Right atrium auricular region (tissue), 2 donors: ENCODE results near the gene PIGL. TPM values are rescaled to one million over a fixed set of nuclear protein-coding genes. Genes with fewer than 3 reads are reported as not detected.

ENCODE experiments used
- DNase-seq: peaks from one replicate; pipeline ENCODE4 v3.0.0-alpha.2; 2019; ENCODE audit warnings: low spot score
- H3K27ac ChIP-seq, 2 donors: fragments of 200-600 bp; sonication (generic); 1 replicate in 1 of 2; 2 replicates in 1 of 2; pipeline ENCODE4 v1.5.1; 2016 to 2019
- H3K27me3 ChIP-seq, 2 donors: fragments of 200-600 bp; sonication (generic); one replicate each; pipeline versions ENCODE4 v1.5.1 to v1.6.0; 2017 to 2019
- H3K36me3 ChIP-seq: fragments of 200-600 bp; sonication (generic); one replicate; pipeline ENCODE4 v1.5.1; 2016
- H3K4me1 ChIP-seq, 2 donors: fragments of 200-600 bp; sonication (generic); one replicate each; pipeline versions ENCODE4 v1.5.1 to v1.6.0; 2017 to 2019
- H3K4me3 ChIP-seq, 2 donors: fragments of 200-600 bp; sonication (generic); 1 replicate in 1 of 2; 2 replicates in 1 of 2; pipeline ENCODE4 v1.5.1; 2017 to 2019; ENCODE audit warnings: mild to moderate bottlenecking in 1 of 2, moderate library complexity in 1 of 2
- H3K9me3 ChIP-seq, 2 donors: fragments of 200-600 bp; sonication (generic); one replicate each; pipeline ENCODE4 v1.5.1; 2019
- CTCF ChIP-seq, 2 donors: fragments of 200-600 bp; sonication (generic); IDR thresholded peaks; one replicate each; pipeline ENCODE4 v1.5.1; 2019; ENCODE audit warnings: antibody characterized with exemption in 2 of 2
- total RNA-seq, 2 donors: library from RNA; depleted of rRNA; stranded (reverse); fragments of >200 nt; gene quantifications; one replicate each; pipeline ENCODE4 v1.1.0, GENCODE V29; 2016

The PIGL gene
- total RNA-seq, 2 donors from 2014 or later = 10.3 to 14.0 TPM

GRCh38 chr17:16352667-16353316, 135.8 kb downstream of the PIGL start:
- TF ChIP-seq CTCF (IDR thresholded peaks at IDR 0.05) = no peak
- DNase-seq = no peak
- no peaks in the 10 kb centered on the region for H3K9me3 ChIP-seq
- peak overlapping the region; percentile 68 to 73 for H3K4me3 ChIP-seq
- H3K27me3 ChIP-seq = no peaks in the 10 kb centered on the region
- peaks cover 12% of the 10 kb centered on the region for H3K36me3 ChIP-seq
- H3K4me1 ChIP-seq = peaks cover 0 to 12% of the 10 kb centered on the region in 2 donors
- H3K27ac ChIP-seq = peak overlapping the region; percentile 48 to 53

- Histone ChIP-seq H3K4me3 (peak within 1 kb of the TSS; percentile 68 to 73), H3K9me3 (no peaks in the 10 kb centered on the region), H3K4me1 (peaks cover 0 to 12% of the 10 kb centered on the region in 2 donors), H3K27ac (peak within 1 kb of the TSS; percentile 48 to 53), H3K27me3 (no peaks in the 10 kb centered on the region), H3K36me3 (peaks cover 11% of the 10 kb centered on the region)
- TF ChIP-seq CTCF (IDR thresholded peaks at IDR 0.05) = peak in 1 of 2 donors; percentile 15
- no peak for DNase-seq
These were observed 136.5 kb downstream of the PIGL start, which contains the start of gene CENPV for GRCh38 chr17:16353317-16354174. Gene CENPV, minus strand, starts transcription at chr17:16353469. Its CDS starts 33 bp downstream, at chr17:16353436.

GRCh38 chr17:16354585-16354984, 137.6 kb downstream of the PIGL start:
- peaks cover under 1% of the 10 kb centered on the region for H3K36me3 ChIP-seq
- H3K4me1 ChIP-seq = peaks cover 0 to 12% of the 10 kb centered on the region in 2 donors
- H3K9me3 ChIP-seq = no peaks in the 10 kb centered on the region
- no peak for TF ChIP-seq CTCF (IDR thresholded peaks at IDR 0.05)
- H3K27me3 ChIP-seq = no peaks in the 10 kb centered on the region
- no peak for DNase-seq
- no peak overlapping the region for H3K4me3 ChIP-seq
- H3K27ac ChIP-seq = no peak overlapping the region

GRCh38 chr17:16358394-16358793, 141.4 kb downstream of the PIGL start:
- H3K4me1 ChIP-seq = no peaks in the 10 kb centered on the region

GRCh38 chr17:16361874-16362273, 144.9 kb downstream of the PIGL start:
- Histone ChIP-seq H3K27ac (no peak overlapping the region), H3K9me3 (no peaks in the 10 kb centered on the region), H3K4me1 (no peaks in the 10 kb centered on the region), H3K27me3 (no peaks in the 10 kb centered on the region), H3K36me3 (no peaks in the 10 kb centered on the region), H3K4me3 (no peak overlapping the region)
- no peak for DNase-seq
- no peak for TF ChIP-seq CTCF (IDR thresholded peaks at IDR 0.05)

More at GRCh38 chr17:16358394-16358793, 141.4 kb downstream of the PIGL start:
- H3K9me3 ChIP-seq = no peaks in the 10 kb centered on the region
- no peak for TF ChIP-seq CTCF (IDR thresholded peaks at IDR 0.05)
- H3K27me3 ChIP-seq = no peaks in the 10 kb centered on the region
- no peak for DNase-seq
- no peaks in the 10 kb centered on the region for H3K36me3 ChIP-seq
- H3K4me3 ChIP-seq = no peak overlapping the region
- no peak overlapping the region for H3K27ac ChIP-seq
